Esophagus muscularis mucosa (tissue), 3 donors: ENCODE results near the gene PROSER3.

ENCODE experiments used
- POLR2A ChIP-seq: fragments of 450-650 bp; IDR thresholded peaks from one replicate; pipeline ENCODE4 v1.6.1; 2017; ENCODE audit warnings: antibody characterized with exemption, moderate library complexity, mild to moderate bottlenecking, low read depth
- TF ChIP-seq, protein P1 (sequence below), 3 experiments: fragments of 200-600 bp in 2 of 3; fragments of 450-650 bp in 1 of 3; sonication (generic) in 2 of 3; IDR thresholded peaks; one replicate each; pipeline ENCODE4 v1.5.1; 2017 to 2019; ENCODE audit warnings: antibody characterized with exemption in 3 of 3, mild to moderate bottlenecking in 2 of 3, moderate library complexity in 1 of 3

DNA sequence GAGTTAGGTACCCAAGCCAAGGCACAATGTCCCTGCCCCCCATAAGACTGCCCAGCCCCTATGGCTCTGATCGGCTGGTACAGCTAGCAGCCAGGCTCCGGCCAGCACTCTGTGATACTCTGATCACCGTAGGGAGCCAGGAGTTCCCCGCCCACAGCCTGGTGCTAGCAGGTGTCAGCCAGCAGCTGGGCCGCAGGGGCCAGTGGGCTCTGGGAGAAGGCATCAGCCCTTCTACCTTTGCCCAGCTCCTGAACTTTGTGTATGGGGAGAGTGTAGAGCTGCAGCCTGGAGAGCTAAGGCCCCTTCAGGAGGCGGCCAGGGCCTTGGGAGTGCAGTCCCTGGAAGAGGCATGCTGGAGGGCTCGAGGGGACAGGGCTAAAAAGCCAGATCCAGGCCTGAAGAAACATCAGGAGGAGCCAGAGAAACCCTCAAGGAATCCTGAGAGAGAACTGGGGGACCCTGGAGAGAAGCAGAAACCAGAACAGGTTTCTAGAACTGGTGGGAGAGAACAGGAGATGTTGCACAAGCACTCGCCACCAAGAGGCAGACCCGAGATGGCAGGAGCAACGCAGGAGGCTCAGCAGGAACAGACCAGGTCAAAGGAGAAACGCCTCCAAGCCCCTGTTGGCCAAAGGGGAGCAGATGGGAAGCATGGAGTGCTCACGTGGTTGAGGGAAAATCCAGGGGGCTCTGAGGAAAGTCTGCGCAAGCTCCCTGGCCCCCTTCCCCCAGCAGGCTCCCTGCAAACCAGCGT lies 43.2 kb upstream of the PROSER3 start:
- TF ChIP-seq, protein P1, sequence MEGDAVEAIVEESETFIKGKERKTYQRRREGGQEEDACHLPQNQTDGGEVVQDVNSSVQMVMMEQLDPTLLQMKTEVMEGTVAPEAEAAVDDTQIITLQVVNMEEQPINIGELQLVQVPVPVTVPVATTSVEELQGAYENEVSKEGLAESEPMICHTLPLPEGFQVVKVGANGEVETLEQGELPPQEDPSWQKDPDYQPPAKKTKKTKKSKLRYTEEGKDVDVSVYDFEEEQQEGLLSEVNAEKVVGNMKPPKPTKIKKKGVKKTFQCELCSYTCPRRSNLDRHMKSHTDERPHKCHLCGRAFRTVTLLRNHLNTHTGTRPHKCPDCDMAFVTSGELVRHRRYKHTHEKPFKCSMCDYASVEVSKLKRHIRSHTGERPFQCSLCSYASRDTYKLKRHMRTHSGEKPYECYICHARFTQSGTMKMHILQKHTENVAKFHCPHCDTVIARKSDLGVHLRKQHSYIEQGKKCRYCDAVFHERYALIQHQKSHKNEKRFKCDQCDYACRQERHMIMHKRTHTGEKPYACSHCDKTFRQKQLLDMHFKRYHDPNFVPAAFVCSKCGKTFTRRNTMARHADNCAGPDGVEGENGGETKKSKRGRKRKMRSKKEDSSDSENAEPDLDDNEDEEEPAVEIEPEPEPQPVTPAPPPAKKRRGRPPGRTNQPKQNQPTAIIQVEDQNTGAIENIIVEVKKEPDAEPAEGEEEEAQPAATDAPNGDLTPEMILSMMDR (IDR thresholded peaks at IDR 0.05), result no peak
- TF ChIP-seq POLR2A, result no peak
